Right lobe of liver (tissue), 6 donors: ENCODE measurements around the gene BACH2. TPM values are rescaled to one million over a fixed set of nuclear protein-coding genes. Genes with fewer than 3 reads are reported as not detected.

Experiments used
- ATAC-seq, 4 donors: fragments of 200-7000 bp; cut with Tn5 transposase; one replicate each; pipeline ENCODE4 v1.9.1; 2020; ENCODE audit warnings: mild to moderate bottlenecking in 4 of 4, moderate library complexity in 4 of 4
- DNase-seq, 3 donors: peaks; one replicate each; pipeline ENCODE4 v3.0.0-alpha.2; 2020
- H3K27ac ChIP-seq, 3 donors: fragments of 200-600 bp; one replicate each; pipeline ENCODE4 v1.8.0; 2022
- H3K27me3 ChIP-seq, 2 donors: fragments of 200-600 bp; one replicate each; pipeline ENCODE4 v1.8.0; 2022
- H3K36me3 ChIP-seq, 4 donors: fragments of 200-600 bp; sonication (generic) in 1 of 4; one replicate each; pipeline versions ENCODE4 v1.5.1 to v1.8.0; 2017 to 2022; ENCODE audit warnings: control low read depth in 1 of 4
- H3K4me1 ChIP-seq, 4 donors: fragments of 200-600 bp; sonication (generic) in 1 of 4; one replicate each; pipeline versions ENCODE4 v1.5.1 to v1.8.0; 2017 to 2022; ENCODE audit warnings: control low read depth in 1 of 4
- H3K4me3 ChIP-seq, 3 donors: fragments of 200-600 bp; one replicate each; pipeline ENCODE4 v1.8.0; 2022
- H3K9me3 ChIP-seq, 4 donors: fragments of 200-600 bp; sonication (generic) in 1 of 4; one replicate each; pipeline versions ENCODE4 v1.5.1 to v1.8.0; 2017 to 2022; ENCODE audit warnings: control low read depth in 1 of 4
- CTCF ChIP-seq, 4 donors: fragments of 200-600 bp in 3 of 4; fragments of 450-650 bp in 1 of 4; IDR thresholded peaks; one replicate each; pipeline versions ENCODE4 v1.5.1 to v1.8.0; 2016 to 2022; ENCODE audit warnings: antibody characterized with exemption in 4 of 4, mild to moderate bottlenecking in 2 of 4
- POLR2A ChIP-seq: fragments of 450-650 bp; IDR thresholded peaks from one replicate; pipeline ENCODE4 v1.6.1; 2017; ENCODE audit warnings: antibody characterized with exemption, mild to moderate bottlenecking
- WGBS: methylation state at CpG from one replicate; pipeline ENCODE4 v1.1.6; 2018; ENCODE audit warnings: low coverage, low lambda C conversion rate; ENCODE audit not compliant: insufficient coverage; ENCODE audit errors: missing lambda C conversion rate; 5-methylcytosine and 5-hydroxymethylcytosine counted together
- intact Hi-C, 2 donors: fragments of 100-400 bp; cut with DNase I; formaldehyde crosslinking; loops; one replicate each; pipeline versions ENCODE4 v1.11.2 to v1.14.1; 2022
- total RNA-seq, 6 experiments: library from RNA; depleted of rRNA in 2 of 6; stranded (reverse); fragments of >200 nt in 2 of 6; fragmentation: NEBNext Ultra II Directional in 3 of 6; extraction: Animal tissue kit (Norgen Biotek cat#: 25700) in 3 of 6; gene quantifications; one replicate each; pipeline versions ENCODE4 v1.1.0 to v1.2.4, GENCODE V29; 2016 to 2023
- donor health status: DM: no; HTN: yes; CAD: no.
- donor health status: DM: no; HTN: no; CAD: no.
- donor health status: DM: no; HTN: no; CAD: no.
- donor health status: DM: no; HTN: yes; CAD: no.
- donor health status: DM: no; HTN: yes; CAD: no.

Gene BACH2
- total RNA-seq, 6 experiments from 2014 or later, result 2.6 to 12.6 (median 3.1) TPM

- no peaks in the 10 kb centered on the region for H3K27me3 ChIP-seq
- intact Hi-C loops, result no loop called here
- H3K27ac ChIP-seq, result peak overlapping the region; percentile 9 to 89 (median 63)
- TF ChIP-seq CTCF (IDR thresholded peaks at IDR 0.05) (no peak), POLR2A (no peak)
- no peak overlapping the region for H3K4me3 ChIP-seq
- no peaks in the 10 kb centered on the region for H3K9me3 ChIP-seq
- ATAC-seq (peak in 3 of 4 donors; percentile 1 to 7 (median 6)), DNase-seq (no peak)
- H3K4me1 ChIP-seq, result peaks cover 0 to 65% (median 21%) of the 10 kb centered on the region in 4 donors
- H3K36me3 ChIP-seq, result no peaks in the 10 kb centered on the region
- WGBS, result 15% methylated on average over 4 of the region's 4 CpGs
These were observed 5.1 kb downstream of the BACH2 start for GRCh38 chr6:90291565-90291964.

- WGBS, result 72% methylated on average over 5 of the region's 5 CpGs
- H3K27me3 ChIP-seq, result no peaks in the 10 kb centered on the region
- H3K36me3 ChIP-seq, result no peaks in the 10 kb centered on the region
- peak overlapping the region; percentile 6 to 89 (median 63) for H3K27ac ChIP-seq
- no peak for TF ChIP-seq CTCF (IDR thresholded peaks at IDR 0.05)
- TF ChIP-seq POLR2A, result no peak
- intact Hi-C loops, result no loop called here
- H3K4me3 ChIP-seq, result no peak overlapping the region
- H3K9me3 ChIP-seq, result no peaks in the 10 kb centered on the region
- DNase-seq (no peak), ATAC-seq (no peak)
- peaks cover 0 to 71% (median 21%) of the 10 kb centered on the region in 4 donors for H3K4me1 ChIP-seq
These were observed 5.7 kb downstream of the BACH2 start for GRCh38 chr6:90290811-90291420.

GRCh38 chr6:90289902-90290301 is 6.7 kb downstream of the BACH2 start:
- DNase-seq (peak in 1 of 3 donors; percentile 60), ATAC-seq (peak; percentile 18 to 63 (median 36))
- TF ChIP-seq POLR2A (no peak), CTCF (IDR thresholded peaks at IDR 0.05) (no peak)
- H3K4me3 ChIP-seq, result no peak overlapping the region
- no peaks in the 10 kb centered on the region for H3K27me3 ChIP-seq
- no peaks in the 10 kb centered on the region for H3K9me3 ChIP-seq
- peaks cover 0 to 78% (median 26%) of the 10 kb centered on the region in 4 donors for H3K4me1 ChIP-seq
- intact Hi-C loops, result no loop called here
- H3K36me3 ChIP-seq, result no peaks in the 10 kb centered on the region
- 33% methylated on average over 1 of the region's 1 CpG for WGBS
- peak overlapping the region in 2 of 3 donors; percentile 62 to 89 for H3K27ac ChIP-seq

- intact Hi-C loops, result no loop called here
- ATAC-seq (peak; percentile 33 to 62 (median 47)), DNase-seq (peak; percentile 34 to 79 (median 69))
- no peaks in the 10 kb centered on the region for H3K36me3 ChIP-seq
- no peak overlapping the region for H3K4me3 ChIP-seq
- peak overlapping the region; percentile 13 to 89 (median 62) for H3K27ac ChIP-seq
- no peaks in the 10 kb centered on the region for H3K27me3 ChIP-seq
- H3K9me3 ChIP-seq, result no peaks in the 10 kb centered on the region
- TF ChIP-seq CTCF (IDR thresholded peaks at IDR 0.05) (no peak), POLR2A (no peak)
- peaks cover 0 to 64% (median 24%) of the 10 kb centered on the region in 4 donors for H3K4me1 ChIP-seq
- 25% methylated on average over 1 of the region's 1 CpG for WGBS
These were observed 8.2 kb downstream of the BACH2 start for GRCh38 chr6:90288404-90288803.
